ENCODE measurements around the gene AOX1. TPM values are rescaled to one million over a fixed set of nuclear protein-coding genes. Genes with fewer than 3 reads are reported as not detected.

The AOX1 gene
- total and polyA plus RNA-seq, 4 experiments from 2014 or later = not detected

- Histone ChIP-seq H3K4me3 (ENCODE audit: low read length in 2 of 2) (no peak overlapping the region), H3K36me3 (ENCODE audit: insufficient read depth, low read length) (no peaks in the 10 kb centered on the region), H3K9me3 (ENCODE audit: control insufficient read depth in 1 of 2, low read length in 2 of 2) (no peaks in the 10 kb centered on the region), H3K27ac (ENCODE audit: low read depth, low read length) (no peak overlapping the region), H3K4me1 (ENCODE audit: insufficient read depth, low read length) (no peaks in the 10 kb centered on the region), H3K27me3 (ENCODE audit: insufficient read depth, low read length) (no peaks in the 10 kb centered on the region)
- Mint-ChIP-seq H3K27ac (no peak overlapping the region), H3K4me3 (no peak overlapping the region), H3K36me3 (no peaks in the 10 kb centered on the region), H3K4me1 (peaks cover under 1 to 2% (median 2%) of the 10 kb centered on the region in 4 donors), H3K27me3 (peaks cover 10 to 15% of the 10 kb centered on the region in 2 donors), H3K9me3 (peaks cover 0 to 7% (median 0%) of the 10 kb centered on the region in 8 donors)
- ChIA-PET CTCF (ENCODE audit: partially characterized antibody) (no interaction called here), POLR2A (ENCODE audit: partially characterized antibody) (no interaction called here)
- intact Hi-C loops (cut with micrococcal nuclease) = no loop called here
- no peak for DNase-seq
Measured at GRCh38 chr2:200591308-200591707, 5.5 kb downstream of the AOX1 start.

GRCh38 chr2:200592406-200593075, 6.7 kb downstream of the AOX1 start:
- Mint-ChIP-seq H3K27ac (no peak overlapping the region), H3K27me3 (peaks cover 12 to 19% of the 10 kb centered on the region in 2 donors), H3K9me3 (peaks cover 0 to 9% (median 0%) of the 10 kb centered on the region in 8 donors), H3K4me3 (no peak overlapping the region), H3K4me1 (no peaks in the 10 kb centered on the region), H3K36me3 (no peaks in the 10 kb centered on the region)
- POLR2A ChIA-PET (ENCODE audit: partially characterized antibody) = no interaction called here
- intact Hi-C loops (cut with micrococcal nuclease) = no loop called here
- no peaks in the 10 kb centered on the region for H3K9me3 ChIP-seq (ENCODE audit: control insufficient read depth in 1 of 2, low read length in 2 of 2)
- no peak overlapping the region for H3K27ac ChIP-seq (ENCODE audit: low read depth, low read length)
- H3K36me3 ChIP-seq (ENCODE audit: insufficient read depth, low read length) = no peaks in the 10 kb centered on the region
- no peaks in the 10 kb centered on the region for H3K4me1 ChIP-seq (ENCODE audit: insufficient read depth, low read length)
- H3K27me3 ChIP-seq (ENCODE audit: insufficient read depth, low read length) = no peaks in the 10 kb centered on the region
- CTCF ChIA-PET (ENCODE audit: partially characterized antibody) = no interaction called here
- no peak overlapping the region for H3K4me3 ChIP-seq (ENCODE audit: low read length in 2 of 2)
- DNase-seq = no peak

- Mint-ChIP-seq H3K4me1 (no peaks in the 10 kb centered on the region), H3K27me3 (peaks cover 12 to 21% of the 10 kb centered on the region in 2 donors), H3K36me3 (no peaks in the 10 kb centered on the region), H3K9me3 (peaks cover 0 to 9% (median 0%) of the 10 kb centered on the region in 8 donors), H3K27ac (no peak overlapping the region), H3K4me3 (no peak overlapping the region)
- Histone ChIP-seq H3K4me3 (ENCODE audit: low read length in 2 of 2) (no peak overlapping the region), H3K4me1 (ENCODE audit: insufficient read depth, low read length) (no peaks in the 10 kb centered on the region), H3K36me3 (ENCODE audit: insufficient read depth, low read length) (no peaks in the 10 kb centered on the region), H3K27me3 (ENCODE audit: insufficient read depth, low read length) (no peaks in the 10 kb centered on the region), H3K27ac (ENCODE audit: low read depth, low read length) (no peak overlapping the region), H3K9me3 (ENCODE audit: control insufficient read depth in 1 of 2, low read length in 2 of 2) (no peaks in the 10 kb centered on the region)
- ChIA-PET POLR2A (ENCODE audit: partially characterized antibody) (no interaction called here), CTCF (ENCODE audit: partially characterized antibody) (no interaction called here)
- intact Hi-C loops (cut with micrococcal nuclease) = no loop called here
- DNase-seq = no peak
Measured at GRCh38 chr2:200593905-200594304, 8.1 kb downstream of the AOX1 start.

GRCh38 chr2:200595913-200596312, 10.1 kb downstream of the AOX1 start:
- CTCF ChIA-PET (ENCODE audit: partially characterized antibody) = no interaction called here
- H3K27ac ChIP-seq (ENCODE audit: low read depth, low read length) = no peak overlapping the region
- Mint-ChIP-seq H3K27ac (no peak overlapping the region), H3K9me3 (peaks cover 0 to 9% (median 0%) of the 10 kb centered on the region in 8 donors), H3K4me1 (no peaks in the 10 kb centered on the region), H3K4me3 (no peak overlapping the region), H3K27me3 (peaks cover 11 to 24% of the 10 kb centered on the region in 2 donors), H3K36me3 (no peaks in the 10 kb centered on the region)
- no peaks in the 10 kb centered on the region for H3K9me3 ChIP-seq (ENCODE audit: control insufficient read depth in 1 of 2, low read length in 2 of 2)
- intact Hi-C loops (cut with micrococcal nuclease) = no loop called here
- no peak overlapping the region for H3K4me3 ChIP-seq (ENCODE audit: low read length in 2 of 2)
- H3K36me3 ChIP-seq (ENCODE audit: insufficient read depth, low read length) = no peaks in the 10 kb centered on the region
- no peaks in the 10 kb centered on the region for H3K4me1 ChIP-seq (ENCODE audit: insufficient read depth, low read length)
- no peaks in the 10 kb centered on the region for H3K27me3 ChIP-seq (ENCODE audit: insufficient read depth, low read length)
- POLR2A ChIA-PET (ENCODE audit: partially characterized antibody) = no interaction called here
- DNase-seq = no peak

GRCh38 chr2:200596774-200597570, 11.2 kb downstream of the AOX1 start:
- no peaks in the 10 kb centered on the region for H3K4me1 ChIP-seq (ENCODE audit: insufficient read depth, low read length)
- H3K36me3 ChIP-seq (ENCODE audit: insufficient read depth, low read length) = no peaks in the 10 kb centered on the region
- Mint-ChIP-seq H3K27ac (no peak overlapping the region), H3K4me1 (no peaks in the 10 kb centered on the region), H3K27me3 (peaks cover 11 to 23% of the 10 kb centered on the region in 2 donors), H3K4me3 (no peak overlapping the region), H3K36me3 (no peaks in the 10 kb centered on the region), H3K9me3 (peaks cover 0 to 9% (median 0%) of the 10 kb centered on the region in 8 donors)
- CTCF ChIA-PET (ENCODE audit: partially characterized antibody) = no interaction called here
- intact Hi-C loops (cut with micrococcal nuclease) = no loop called here
- no peaks in the 10 kb centered on the region for H3K27me3 ChIP-seq (ENCODE audit: insufficient read depth, low read length)
- no peak overlapping the region for H3K4me3 ChIP-seq (ENCODE audit: low read length in 2 of 2)
- DNase-seq = no peak
- POLR2A ChIA-PET (ENCODE audit: partially characterized antibody) = no interaction called here
- no peak overlapping the region for H3K27ac ChIP-seq (ENCODE audit: low read depth, low read length)
- H3K9me3 ChIP-seq (ENCODE audit: control insufficient read depth in 1 of 2, low read length in 2 of 2) = no peaks in the 10 kb centered on the region

GRCh38 chr2:200599206-200599605, 13.4 kb downstream of the AOX1 start:
- Mint-ChIP-seq H3K4me3 (no peak overlapping the region), H3K27ac (no peak overlapping the region), H3K27me3 (peaks cover 10 to 21% of the 10 kb centered on the region in 2 donors), H3K36me3 (no peaks in the 10 kb centered on the region), H3K9me3 (peaks cover 0 to 9% (median 0%) of the 10 kb centered on the region in 8 donors), H3K4me1 (peaks cover 0 to 2% (median 0%) of the 10 kb centered on the region in 4 donors)
- no peak for DNase-seq
- POLR2A ChIA-PET (ENCODE audit: partially characterized antibody) = no interaction called here
- no peak overlapping the region for H3K27ac ChIP-seq (ENCODE audit: low read depth, low read length)
- CTCF ChIA-PET (ENCODE audit: partially characterized antibody) = no interaction called here
- intact Hi-C loops (cut with micrococcal nuclease) = no loop called here
- no peak overlapping the region for H3K4me3 ChIP-seq (ENCODE audit: low read length in 2 of 2)
- H3K4me1 ChIP-seq (ENCODE audit: insufficient read depth, low read length) = no peaks in the 10 kb centered on the region
- H3K27me3 ChIP-seq (ENCODE audit: insufficient read depth, low read length) = no peaks in the 10 kb centered on the region
- H3K9me3 ChIP-seq (ENCODE audit: control insufficient read depth in 1 of 2, low read length in 2 of 2) = no peaks in the 10 kb centered on the region
- H3K36me3 ChIP-seq (ENCODE audit: insufficient read depth, low read length) = no peaks in the 10 kb centered on the region

GRCh38 chr2:200600549-200601225, 14.9 kb downstream of the AOX1 start:
- H3K27ac ChIP-seq (ENCODE audit: low read depth, low read length) = no peak overlapping the region
- H3K4me3 Mint-ChIP-seq = no peak overlapping the region
- peaks cover 9 to 20% of the 10 kb centered on the region in 2 donors for H3K27me3 Mint-ChIP-seq
- H3K4me1 ChIP-seq (ENCODE audit: insufficient read depth, low read length) = no peaks in the 10 kb centered on the region
- no peaks in the 10 kb centered on the region for H3K36me3 Mint-ChIP-seq
- H3K4me3 ChIP-seq (ENCODE audit: low read length in 2 of 2) = no peak overlapping the region
- peaks cover 0 to 9% (median 0%) of the 10 kb centered on the region in 8 donors for H3K9me3 Mint-ChIP-seq
- H3K36me3 ChIP-seq (ENCODE audit: insufficient read depth, low read length) = no peaks in the 10 kb centered on the region
- no peak overlapping the region for H3K27ac Mint-ChIP-seq
- no peak for DNase-seq
- POLR2A ChIA-PET (ENCODE audit: partially characterized antibody) = no interaction called here
- H3K4me1 Mint-ChIP-seq = peaks cover 0 to 2% (median 0%) of the 10 kb centered on the region in 4 donors
- intact Hi-C loops (cut with micrococcal nuclease) = no loop called here
- no peaks in the 10 kb centered on the region for H3K9me3 ChIP-seq (ENCODE audit: control insufficient read depth in 1 of 2, low read length in 2 of 2)
- H3K27me3 ChIP-seq (ENCODE audit: insufficient read depth, low read length) = no peaks in the 10 kb centered on the region
- CTCF ChIA-PET (ENCODE audit: partially characterized antibody) = no interaction called here
